ENCODE results near the gene MEIOB. TPM values are rescaled to one million over a fixed set of nuclear protein-coding genes. Genes with fewer than 3 reads are reported as not detected.
"Not testable (repeated sequence)": the region's sequence is repeated elsewhere in the genome, so short reads cannot be mapped to it uniquely, and the experiment has no call there.

MEIOB gene
- polyA plus RNA-seq, 4 donors, result 0.25 to 3.1 (median 1.00) TPM

DNA sequence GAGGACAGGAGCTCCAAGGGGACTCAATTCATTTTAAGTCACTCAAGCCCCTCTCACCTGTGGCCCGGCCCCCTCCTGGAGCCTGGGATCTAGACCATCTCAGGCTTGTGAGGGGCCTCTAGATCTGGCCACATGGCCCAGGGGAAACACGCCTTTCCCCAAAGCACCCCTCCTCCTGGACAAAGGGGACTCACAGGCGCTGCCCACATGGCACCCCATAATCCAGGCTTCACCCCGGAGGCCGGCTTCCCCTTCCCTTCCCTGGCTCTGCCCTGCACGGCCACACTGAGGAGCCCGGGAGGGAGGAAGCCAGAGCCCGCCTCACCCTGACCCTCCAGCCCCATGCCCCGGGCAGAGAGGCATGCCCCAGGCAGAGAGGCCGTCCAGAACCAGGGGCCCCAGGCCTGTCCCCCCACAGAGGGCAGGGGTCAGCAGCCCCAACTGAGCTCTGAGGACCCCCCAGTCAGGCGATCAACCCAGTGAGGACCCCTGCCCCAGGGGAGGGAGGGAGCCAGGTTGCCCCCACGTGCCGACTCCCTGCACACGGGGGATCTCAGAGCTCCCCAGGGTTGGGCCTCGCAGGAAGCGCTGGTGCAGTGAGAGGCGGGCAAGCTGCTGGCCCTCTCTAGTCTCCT is 35.4 kb upstream of the MEIOB start:
- no peak for DNase-seq (ENCODE audit: low read depth in 4 of 4, low spot score in 3 of 4)

DNA sequence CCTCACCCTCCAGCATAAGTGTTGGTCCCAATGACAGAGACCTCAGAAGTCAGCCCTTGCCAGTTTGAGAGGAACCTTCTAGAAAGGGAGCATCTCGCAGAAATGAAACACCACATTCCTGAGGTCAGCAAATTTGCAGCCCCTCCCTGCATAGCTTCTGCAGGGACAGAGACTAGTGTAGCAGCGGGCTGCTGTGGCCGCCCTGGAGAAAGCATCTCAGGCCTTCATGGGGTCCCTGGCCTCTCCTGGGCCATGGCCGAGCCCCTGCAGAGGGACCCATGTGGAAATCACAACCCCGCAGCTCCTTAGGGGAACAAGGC is 34.8 kb upstream of the MEIOB start:
- DNase-seq (ENCODE audit: low read depth in 4 of 4, low spot score in 3 of 4), result no peak

DNA sequence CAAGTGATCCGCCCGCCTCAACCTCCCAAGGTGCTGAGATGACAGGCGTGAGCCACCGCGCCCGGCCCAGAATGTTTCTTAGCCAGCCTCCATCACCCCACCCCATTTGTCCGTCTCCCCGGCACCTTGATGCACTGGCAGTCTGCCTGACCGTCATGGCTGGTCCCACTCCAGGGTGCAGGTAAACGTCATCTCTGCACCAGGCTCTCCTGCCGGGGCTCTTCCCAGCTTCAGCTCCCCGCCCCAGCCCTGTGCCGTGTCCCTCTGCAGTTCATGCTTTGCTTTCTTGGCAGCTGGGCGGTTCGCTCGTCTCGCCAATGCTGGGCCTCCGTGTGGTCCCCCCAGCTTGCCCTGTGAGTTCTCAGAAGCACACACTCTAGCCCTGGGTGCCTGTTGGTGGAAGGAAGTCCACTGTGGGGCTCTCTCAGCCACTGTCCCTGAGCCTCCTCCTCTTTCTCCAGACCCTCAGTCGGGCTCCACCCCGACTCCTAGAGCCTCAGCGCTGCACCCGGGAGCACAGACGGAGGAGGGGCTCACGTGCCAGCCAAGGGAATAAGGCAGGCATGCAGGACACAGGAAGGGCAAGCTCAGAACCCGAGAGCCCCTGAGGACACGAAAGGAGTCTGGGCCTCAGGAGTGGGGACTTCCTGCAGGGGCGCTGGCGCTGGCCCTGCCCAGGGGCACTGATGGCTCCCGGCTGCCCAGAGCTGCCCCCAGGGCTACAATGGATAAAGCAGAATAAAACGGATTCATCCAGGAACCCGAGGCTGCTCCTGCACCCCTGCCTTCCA is 34.3 kb upstream of the MEIOB start:
- no peak for DNase-seq (ENCODE audit: low read depth in 4 of 4, low spot score in 3 of 4)

DNA sequence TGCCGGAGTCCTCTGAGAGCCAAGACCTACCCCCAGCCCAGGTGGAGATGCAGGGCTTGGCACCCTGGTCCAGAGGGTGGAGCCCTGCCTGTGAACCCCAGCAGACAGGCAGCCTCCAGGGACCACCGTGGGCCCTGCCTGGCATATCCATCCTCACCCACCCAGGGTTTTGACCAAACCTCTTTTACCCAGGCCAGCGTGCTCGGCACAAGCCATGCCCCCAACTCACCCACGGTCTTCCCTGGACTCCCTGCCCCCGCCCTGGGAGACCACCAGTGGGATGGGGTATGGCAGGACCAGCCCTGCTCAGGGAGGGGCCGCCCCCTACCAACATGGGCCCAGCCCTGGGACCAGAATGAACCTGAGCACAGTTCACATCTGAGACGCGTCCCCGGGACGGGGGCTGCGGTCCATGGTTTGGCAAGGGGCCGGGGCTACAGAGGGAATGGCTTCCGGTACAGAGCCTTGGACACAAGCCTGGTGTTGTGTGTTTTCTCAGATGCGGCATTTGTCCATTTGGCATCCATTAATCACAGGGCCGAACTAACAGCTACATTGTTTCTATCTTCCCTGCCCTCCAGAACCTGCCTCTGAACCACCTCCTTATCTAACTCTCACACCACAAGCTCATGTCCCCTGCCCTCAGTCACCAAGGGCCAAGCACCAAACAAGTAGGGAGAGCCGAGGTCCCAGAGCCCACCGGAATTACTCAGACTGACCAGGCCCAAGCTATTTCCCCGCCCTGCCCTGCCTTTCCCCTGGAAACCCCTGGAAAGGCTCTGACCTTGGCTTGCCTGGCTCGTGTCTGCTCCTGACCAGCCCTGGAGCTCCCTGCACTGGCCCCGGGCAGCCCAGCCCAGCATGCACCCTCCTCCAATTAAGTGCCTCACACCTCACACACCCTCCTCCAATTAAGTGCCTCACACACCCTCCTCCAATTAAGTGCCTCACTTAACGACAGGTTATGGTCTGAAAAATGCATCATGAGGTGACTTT is 32.2 kb upstream of the MEIOB start:
- no peak for DNase-seq (ENCODE audit: low read depth in 4 of 4, low spot score in 3 of 4)

DNA sequence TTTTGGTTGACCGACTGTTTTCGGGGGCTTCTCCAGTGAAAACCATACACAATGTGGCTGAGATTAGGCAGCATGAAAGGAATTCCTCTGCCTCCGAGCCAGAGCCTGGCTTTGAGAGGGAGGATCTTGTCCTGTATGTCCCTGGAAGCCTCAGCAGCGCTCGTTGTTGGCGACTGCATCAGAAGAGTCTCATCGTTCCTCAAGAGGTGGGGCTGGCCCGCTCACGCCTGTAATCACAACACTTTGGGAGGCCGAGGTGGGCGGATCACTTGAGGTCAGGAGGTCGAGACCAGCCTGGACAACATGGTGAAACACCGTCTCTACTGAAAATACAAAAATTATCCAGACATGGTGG is 31.2 kb upstream of the MEIOB start:
- DNase-seq (ENCODE audit: low read depth in 4 of 4, low spot score in 3 of 4), result no peak

DNA sequence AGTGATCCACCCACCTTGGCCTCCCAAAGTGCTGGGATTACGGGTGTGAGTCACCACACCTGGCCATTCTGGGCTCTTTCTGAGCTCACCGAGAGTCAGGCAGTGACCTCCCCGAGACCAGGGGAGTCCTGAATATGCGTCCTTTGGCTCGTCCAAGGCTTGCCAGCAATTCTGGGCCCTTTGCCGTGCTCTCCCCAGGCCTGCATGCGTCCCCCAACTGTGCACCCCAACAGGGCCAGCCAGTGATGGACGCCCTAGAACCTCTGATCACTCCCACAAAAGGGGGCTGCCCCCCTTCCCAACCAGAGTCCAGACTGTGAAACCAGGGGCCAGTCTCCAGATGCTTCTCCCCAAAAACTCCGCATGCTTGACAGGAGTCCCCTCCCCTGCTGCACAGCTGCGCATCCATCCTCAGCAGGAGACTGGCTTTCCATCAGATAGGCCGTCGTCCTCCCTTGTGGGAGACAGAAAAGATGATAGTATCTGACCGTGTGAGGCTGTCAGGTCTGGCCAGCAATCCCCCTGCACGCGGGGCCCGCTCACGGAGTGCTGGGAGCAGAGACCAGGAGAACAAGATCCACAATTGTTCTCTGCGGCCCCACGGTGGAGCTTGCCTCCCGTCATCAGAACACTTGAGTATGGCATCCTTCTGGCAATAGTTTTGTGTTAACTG is 30.7 kb upstream of the MEIOB start:
- no peak for DNase-seq (ENCODE audit: low read depth in 4 of 4, low spot score in 3 of 4)

DNA sequence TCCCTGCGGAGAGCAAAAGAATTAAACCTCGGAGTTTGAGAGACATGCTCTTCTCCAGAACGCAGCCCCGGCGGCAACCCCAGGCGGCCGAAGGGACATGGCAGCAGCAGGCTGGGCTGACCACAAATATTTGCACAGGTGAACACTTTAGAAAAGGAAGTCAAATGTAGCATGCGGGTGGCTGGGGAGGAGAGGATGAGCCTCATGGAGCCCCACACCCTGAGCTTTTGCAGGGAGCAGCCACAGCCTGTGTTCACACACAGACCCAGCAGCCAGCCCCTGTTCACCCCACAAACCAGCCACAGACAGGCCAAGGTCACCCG is 28.4 kb upstream of the MEIOB start:
- no peak for DNase-seq (ENCODE audit: low read depth in 4 of 4, low spot score in 3 of 4)

DNA sequence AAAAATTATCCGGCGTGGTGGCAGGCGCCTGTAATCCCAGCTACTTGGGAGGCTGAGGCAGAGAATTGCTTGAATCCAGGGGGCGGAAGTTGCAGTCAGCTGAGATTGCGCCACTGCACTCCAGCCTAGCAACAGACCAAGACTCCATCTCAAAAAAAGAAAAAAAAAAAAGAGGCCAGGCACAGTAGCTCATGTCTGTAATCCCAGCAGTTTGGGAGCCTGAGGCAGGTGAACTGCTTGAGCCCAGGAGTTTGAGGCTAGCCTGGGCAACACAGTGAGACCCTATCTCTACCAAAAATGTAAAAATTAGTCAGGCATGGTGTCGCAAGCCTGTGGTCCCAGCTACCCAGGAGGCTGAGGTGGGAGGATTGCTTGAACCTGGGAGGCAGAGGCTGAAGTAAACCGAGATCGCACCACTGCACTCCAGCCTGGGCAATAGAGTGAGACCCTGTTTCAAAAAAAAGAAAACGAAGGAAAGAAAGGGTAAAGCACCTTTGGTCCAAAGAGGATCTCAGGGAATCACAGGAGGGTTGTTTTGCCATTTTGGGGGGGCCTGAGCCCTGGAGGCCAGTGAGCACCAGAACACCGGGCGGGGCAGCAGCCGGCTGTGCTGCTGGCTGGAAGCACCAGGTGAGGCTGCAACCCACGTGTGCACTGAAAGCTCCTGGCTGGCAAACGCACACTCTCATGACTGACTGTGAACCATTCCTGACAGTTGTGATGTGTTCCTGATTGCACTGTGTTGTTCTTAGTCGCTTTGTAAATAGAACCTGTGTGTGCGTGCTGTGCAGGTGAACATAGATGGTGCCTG is 27.9 kb upstream of the MEIOB start:
- no peak for DNase-seq (ENCODE audit: low read depth in 4 of 4, low spot score in 3 of 4)

DNA sequence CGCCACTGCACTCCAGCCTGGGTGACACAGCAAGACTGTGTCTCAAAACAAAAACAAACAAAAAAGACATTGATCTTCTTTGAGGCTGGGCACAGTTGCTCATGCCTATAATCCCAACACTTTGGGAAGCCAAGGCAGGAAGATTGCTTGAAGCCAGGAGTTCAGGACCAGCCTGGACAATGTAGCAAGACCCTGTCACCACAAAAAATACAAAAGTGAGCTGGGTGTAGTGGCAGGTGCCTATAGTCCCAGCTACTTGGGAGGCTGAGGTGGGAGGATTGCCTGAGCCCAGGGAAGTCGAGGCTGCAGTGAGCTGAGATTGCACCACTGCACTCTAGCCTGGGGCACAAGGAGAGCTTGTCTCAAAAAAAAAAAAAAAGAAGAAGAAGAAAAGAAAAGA is 25.7 kb upstream of the MEIOB start:
- not testable (repeated sequence) for DNase-seq (ENCODE audit: low read depth in 4 of 4, low spot score in 3 of 4)

DNA sequence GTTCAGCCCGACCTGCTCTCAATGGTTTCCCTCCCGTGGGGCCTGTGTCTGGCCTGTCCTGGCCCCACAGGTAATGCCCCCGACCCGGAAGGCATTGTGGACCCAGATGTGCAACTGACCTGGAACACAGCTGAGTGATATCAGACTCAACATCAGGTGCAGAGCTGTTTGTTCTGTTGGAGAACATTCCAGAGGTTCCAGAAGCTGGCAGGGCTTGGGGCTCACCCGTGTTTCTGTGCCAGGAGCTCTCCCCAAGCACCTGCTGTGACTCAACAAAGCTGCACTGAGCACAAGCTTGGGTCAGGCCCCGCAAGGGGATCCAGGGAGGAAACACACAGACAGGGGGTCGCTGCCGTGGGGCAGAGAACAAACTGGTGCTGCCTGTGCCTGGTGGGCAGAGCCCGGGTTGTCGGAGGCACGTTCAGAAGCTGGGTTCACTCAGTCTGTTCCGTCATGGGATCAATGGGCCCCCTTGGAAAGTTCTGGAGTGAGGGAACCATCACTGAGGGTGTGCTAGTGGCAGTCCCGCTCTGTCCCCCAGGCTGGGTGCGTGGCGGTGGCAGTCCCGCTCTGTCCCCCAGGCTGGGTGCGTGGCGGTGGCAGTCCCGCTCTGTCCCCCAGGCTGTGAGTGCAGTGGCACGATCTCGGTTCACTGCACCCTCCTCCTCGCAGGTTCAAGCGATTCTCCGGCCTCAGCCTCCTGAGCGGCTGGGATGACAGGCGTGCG is 24.1 kb upstream of the MEIOB start:
- no peak for DNase-seq (ENCODE audit: low read depth in 4 of 4, low spot score in 3 of 4)

DNA sequence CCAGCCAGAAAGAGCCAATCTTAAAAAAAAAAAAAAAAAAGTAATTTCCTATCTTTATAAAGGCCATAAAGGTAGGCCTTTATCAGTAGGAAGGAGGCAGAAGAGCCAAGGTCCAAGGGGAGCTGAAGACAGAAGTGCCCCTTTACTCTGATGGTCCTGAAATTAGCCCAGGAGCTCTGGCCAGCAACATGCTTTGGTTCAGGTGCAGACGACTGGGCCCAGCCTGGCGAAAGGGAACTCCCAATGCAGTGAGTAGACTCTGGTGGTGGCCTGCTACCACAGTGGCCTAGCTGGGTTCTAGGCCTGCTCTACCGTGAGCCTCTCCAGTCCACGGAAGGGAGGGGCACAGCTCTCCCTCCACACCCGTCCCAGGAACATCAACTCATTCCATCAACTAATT is 23.1 kb upstream of the MEIOB start:
- DNase-seq (ENCODE audit: low read depth in 4 of 4, low spot score in 3 of 4), result no peak

DNA sequence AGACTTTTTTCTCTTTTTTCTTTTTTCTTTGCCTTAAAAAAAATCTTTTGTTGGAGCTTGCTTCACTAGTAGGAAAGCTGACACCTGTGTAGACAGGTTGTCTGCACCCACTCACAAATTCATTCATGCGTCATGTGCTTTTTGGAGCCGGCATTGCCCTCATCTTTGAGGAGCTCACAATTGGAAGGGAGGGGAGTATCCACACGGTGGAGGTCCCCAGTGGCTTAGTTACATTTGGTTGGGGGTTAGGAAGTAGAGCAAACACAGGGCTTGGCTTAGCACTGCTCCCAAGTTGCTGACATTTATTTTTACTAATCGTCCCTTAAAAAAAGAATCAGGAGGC is 18.7 kb upstream of the MEIOB start:
- DNase-seq (ENCODE audit: low read depth in 4 of 4, low spot score in 3 of 4), result no peak

DNA sequence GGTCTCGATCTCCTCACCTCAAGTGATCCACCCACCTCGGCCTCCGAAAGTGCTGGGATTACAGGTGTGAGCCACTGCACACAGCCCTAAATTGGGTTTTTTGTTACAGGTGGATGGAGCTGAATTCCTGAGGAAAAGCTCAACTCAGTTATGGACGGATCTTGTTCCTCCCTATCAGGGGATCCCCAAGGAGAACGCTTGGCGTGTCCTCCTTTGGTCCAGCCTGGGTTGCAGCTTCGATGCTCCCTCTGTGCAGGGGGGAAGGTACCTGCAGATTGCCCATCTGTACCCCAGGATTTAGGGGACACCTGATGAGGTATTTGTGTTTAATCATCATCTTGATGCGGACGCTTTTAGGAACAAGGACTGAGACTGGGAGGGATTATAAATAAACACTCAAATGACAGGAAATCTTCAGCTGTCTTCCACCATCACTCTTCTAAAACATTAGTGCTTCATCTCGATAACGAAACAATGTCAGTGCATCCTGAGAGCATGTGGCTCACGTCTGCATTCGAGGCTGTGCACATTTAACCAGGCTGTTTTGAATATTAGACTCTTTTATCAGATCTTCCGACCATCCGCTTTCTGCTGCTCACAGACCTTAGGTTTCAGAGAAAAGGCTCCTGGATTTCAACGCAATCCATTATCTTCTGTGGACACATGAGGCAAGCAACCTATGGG is 18.2 kb upstream of the MEIOB start:
- DNase-seq (ENCODE audit: low read depth in 4 of 4, low spot score in 3 of 4), result no peak

DNA sequence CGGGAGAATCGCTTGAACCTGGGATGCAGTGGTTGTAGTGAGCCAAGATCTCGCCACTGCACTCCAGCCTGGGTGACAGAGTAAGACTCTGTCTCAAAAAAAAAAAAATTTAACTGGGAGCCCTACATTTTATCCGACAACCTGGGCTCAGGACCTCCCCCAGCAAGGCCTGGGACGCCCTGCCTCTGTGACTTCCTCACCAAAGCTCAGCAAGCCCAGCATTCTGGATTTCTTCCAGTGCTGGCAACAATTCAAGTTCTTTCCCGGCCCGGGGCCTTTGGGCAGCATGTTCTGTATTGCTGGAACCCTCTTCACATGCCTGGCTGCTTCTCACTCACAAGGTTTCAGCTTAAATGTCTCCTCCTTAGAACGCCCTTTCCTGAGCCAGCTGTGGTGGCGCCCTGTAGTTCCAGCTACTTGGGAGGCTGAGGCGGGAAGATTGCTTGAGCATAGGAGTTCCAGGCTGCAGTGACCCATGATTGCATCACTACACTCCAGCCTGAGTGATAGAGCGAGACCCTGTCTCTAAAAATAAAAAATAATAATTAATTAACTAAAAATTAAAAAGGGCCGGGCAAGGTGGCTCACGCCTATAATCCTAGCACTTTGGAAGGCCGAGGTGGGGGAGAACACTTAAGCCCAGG is 15.9 kb upstream of the MEIOB start:
- no peak for DNase-seq (ENCODE audit: low read depth in 4 of 4, low spot score in 3 of 4)

DNA sequence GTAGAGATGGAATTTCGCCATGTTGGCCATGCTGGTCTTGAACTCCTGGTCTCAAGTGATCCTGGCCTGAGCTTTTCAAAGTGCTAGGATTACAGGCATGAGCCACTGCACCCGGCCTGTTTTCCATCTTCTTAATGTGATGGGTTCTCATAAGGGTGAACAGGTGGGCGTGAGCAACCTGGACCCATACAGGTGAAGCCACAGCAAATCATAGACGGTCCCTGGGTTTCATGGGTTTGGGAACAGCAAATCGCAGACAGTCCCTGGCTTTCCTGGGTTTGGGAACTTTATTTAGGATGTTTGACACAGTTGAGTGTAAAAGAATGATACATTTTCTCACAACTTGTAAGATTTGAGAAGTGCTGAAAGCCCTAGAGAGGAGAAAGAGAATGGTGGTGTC is 12.9 kb upstream of the MEIOB start:
- no peak for DNase-seq (ENCODE audit: low read depth in 4 of 4, low spot score in 3 of 4)

DNA sequence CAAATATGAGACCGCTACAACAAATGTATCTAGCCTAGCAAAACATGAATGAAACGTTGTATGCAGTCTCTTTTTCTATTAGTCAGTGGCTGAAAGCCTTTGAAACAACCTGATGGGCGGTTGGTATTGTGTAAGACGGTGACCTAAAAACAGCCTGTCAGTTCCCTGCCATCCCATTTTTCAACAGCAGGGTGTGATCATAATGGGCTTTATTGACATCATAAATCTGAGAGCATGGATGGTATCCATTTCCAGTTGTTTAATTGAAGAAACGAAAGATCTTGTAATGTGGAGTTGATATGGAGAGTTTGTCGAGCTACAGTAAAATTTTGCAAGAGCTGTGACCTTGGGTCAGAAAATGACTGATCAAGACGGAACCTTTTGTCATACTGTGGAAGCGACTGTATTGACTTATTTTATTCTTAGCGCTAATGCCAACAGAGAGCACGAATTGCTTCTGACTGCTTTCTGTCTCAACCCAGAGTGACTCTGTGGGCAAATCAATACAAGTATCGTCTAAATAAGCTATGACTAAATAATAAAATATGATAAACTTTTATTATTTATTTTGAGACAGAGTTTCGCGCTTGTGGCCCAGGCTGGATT is 12.3 kb upstream of the MEIOB start:
- no peak for DNase-seq (ENCODE audit: low read depth in 4 of 4, low spot score in 3 of 4)

DNA sequence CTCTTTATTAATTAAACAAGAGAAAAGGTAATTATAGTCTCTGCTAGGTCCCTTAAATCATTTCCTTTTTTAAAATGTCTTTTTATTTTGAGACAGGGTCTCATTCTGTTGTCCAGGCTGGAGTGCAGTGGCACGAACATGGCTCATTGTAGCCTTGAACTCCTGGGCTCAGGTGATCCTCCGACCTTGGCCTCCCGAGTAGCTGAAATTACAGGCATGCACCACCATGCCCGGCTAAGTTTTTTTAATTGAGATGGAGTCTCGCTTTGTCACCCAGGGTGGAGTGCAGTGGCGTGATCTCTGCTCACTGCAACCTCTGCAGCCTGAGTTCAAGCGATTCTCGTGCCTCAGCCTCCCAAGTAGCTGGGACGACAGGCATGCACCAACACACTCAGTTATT is 9.2 kb upstream of the MEIOB start:
- DNase-seq (ENCODE audit: low read depth in 4 of 4, low spot score in 3 of 4), result not testable (repeated sequence)

DNA sequence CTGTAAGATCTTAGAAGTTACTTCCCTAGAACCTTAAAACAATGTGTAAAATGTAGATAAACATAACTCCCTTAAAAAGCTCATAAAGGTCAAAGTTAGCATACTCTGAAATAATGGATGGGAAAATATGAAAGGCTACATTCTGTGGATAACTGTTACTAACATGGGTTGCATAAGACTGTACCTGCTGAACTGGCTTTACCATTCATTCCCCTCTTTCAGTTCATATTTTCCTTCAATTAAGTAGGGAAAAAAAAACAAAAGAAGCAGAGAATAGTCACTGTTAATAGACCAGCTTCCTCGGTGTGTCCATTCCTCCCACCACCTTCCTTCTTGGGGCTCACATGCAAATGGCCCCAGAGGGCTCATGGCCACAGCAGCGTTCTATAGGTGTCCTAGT is 7.5 kb upstream of the MEIOB start:
- no peak for DNase-seq (ENCODE audit: low read depth in 4 of 4, low spot score in 3 of 4)
